Activated naive CD8-positive, alpha-beta T cell treated with anti-CD3 and anti-CD28 coated beads, Interleukin-2, amount 50 U/mL, for 16 hours (primary cell): ENCODE data around the gene TTC34.

ENCODE experiments used
- DNase-seq: peaks from one replicate; pipeline ENCODE4 v3.0.0-alpha.2; 2020; ENCODE audit warnings: low read depth, low spot score

The TTC34 gene

GRCh38 chr1:2605509-2606395 is 195.7 kb downstream of the TTC34 start:
- no peak for DNase-seq

- no peak for DNase-seq
These were observed 196.5 kb downstream of the TTC34 start for GRCh38 chr1:2604844-2605508.

DNA sequence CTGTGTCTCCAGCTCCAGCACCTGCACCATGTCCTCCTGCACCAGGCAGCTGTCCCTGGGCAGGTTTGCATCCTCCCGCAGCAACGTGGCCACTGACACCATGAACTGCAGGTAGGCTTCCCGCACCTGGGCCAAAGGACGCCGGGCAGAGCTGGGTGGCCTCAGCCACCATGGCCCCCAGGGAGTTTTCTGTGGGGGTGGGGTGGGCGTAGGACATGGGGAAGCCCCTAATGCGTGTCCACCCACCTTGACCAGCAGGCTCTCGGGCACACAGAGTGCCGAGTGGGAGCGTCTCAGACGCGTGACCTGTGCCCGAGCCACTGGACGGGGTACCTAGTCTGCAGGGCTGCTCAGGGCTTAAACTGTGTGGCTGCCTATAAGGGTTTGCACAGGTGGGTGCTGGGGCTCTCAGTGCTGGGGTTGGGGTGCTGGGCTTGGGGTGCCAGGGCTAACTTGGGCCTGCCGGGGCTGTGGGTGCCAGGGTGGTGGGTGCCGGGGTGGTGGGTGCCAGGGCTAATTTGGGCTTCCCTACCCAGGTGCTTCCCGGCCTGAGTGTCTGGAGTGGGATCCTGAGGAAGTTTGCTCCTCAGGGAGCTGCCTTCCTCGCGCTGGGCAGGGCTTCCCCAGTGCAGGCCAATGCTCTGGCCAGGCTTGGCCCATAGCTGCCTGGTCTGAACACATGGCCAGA is 197.2 kb downstream of the TTC34 start:
- DNase-seq, result no peak

GRCh38 chr1:2603521-2604155 is 197.9 kb downstream of the TTC34 start:
- DNase-seq, result no peak

- DNase-seq, result no peak
These were observed 198.5 kb downstream of the TTC34 start for GRCh38 chr1:2602866-2603520.

DNA sequence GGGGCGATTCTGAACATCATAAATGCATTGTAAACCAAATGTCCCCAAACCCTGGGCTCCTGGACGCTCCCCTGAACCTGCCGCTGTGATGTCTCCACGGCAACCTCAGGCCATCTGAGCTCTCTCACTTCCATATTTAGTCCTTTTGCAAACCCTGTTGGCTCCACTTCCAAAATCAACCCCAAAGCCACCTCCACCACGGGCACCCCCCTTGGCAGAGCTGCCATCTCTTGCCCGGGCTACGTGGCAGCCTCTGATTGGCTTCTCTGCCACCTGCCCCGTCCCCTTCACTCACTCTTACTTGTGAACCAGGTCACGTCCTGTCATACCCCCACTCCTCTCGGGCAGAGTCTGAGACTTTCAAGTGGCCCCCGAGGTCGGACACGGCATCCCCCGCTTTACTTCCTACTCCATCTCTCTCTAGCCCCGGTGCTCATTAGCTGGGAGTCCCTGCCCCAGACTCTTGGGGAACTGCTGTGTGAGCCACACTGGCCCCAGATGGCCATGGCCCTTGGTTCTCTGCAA is 199.1 kb downstream of the TTC34 start:
- no peak for DNase-seq

- no peak for DNase-seq
These were observed 199.7 kb downstream of the TTC34 start for GRCh38 chr1:2601721-2602303.

DNA sequence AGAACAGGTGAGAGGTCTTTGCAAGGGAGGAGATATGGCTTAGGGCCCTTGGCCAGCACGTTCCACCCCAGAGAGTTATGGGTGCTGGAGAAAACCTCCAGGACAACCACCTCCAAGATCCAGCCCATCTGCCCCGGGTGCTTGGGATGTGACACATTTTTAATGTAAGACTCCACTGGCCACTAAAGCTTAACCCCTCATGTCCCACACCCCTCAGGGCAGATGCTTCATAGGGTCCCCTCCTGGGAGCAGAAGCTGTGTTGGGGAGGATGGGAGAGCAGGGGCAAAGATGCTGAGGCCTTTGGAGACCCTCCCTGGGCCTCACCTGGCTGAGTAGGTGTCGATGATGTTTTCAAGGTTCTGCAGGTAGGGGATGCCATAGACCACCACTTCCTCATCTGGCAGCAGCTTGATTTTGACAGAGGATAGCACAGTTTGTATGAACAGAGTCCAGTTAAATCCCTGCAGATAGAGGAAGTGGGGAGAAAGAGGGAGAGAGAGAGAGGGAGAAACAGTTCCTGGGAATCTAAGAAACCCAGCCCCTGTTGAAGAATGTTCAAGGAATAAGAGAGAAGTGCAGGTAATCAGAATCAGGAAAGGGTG is 203.1 kb downstream of the TTC34 start:
- DNase-seq, result no peak

DNA sequence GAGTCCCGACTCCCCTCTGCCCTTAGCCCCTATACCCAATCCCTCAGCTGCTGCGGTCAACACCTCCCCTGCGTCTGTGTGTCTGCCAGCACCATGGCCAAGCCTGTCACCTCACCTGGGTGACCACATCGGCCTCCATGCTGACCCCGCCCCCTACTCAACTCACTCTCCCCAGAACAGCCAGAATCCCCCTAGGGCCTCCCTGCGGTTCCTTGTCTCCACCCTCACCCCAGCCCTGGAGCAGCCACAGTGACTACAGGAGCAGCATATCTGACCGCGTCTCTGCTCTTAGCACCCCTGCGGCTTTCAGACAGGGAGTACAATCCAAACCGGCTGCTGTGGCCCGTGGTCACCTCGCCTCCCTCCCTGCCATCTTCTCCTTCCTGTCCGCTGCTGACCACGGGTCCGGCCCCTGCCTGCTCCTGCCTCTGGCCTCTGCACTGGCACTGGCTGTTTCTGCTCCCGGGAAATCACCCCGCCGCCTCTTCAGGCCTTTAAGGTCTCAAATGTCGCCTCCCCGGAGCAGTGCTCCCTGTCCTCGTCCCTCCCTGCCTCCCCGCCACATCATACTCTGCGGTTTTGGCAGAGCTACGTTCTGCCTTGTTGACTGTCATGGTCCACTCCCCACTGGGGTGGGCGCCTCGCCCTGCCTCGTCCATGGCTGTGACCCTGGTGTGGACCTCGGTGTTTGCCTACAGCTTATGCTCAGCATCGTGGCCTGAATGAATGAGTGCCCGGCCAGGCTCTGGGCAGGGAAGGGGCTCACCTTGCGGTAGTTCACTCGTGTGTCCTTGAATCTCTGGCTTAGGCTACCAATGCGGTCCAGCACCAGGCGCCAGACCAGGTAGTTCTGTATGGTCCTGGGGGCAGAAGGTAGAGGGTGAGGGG is 203.8 kb downstream of the TTC34 start:
- DNase-seq, result no peak

DNA sequence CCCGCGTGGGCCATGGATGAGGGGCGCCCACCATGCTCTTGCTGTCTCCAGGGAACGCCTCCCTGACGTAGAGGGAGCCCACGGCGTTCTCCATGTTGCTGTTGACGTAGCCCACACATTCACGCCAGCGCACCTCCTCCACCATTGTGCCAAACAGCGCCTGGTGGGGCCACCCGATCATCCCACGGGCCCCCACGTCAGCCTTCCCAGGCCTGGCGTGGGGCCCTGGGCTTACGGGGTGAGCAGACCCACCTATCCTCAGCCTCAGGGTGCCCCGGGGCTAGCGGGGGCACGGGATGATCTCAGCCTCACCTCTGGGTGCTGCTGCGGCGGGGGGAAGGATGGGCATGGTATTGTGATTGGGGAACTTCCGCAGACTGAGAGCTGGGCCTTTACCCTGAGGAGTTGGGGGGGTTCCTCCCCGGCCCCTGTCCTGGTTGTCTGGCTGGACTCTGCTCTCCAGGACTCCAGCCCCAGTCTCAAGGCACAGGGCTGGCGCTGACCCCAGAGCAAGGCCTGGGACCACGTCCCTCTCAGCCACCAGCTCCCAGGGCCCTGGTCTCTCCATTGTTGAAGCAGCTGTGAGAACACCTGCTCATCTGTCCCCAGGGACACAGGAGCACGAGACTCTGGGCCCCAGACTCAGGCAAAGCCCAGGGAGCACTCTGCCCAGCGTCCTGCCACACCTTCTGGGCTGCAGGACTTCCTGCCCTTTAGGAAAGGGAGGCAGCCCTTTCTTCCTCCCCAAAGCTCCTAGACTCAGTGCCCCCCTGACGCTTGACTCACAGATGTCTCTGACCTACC is 204.8 kb downstream of the TTC34 start:
- DNase-seq, result no peak

- no peak for DNase-seq
These were observed 205.5 kb downstream of the TTC34 start for GRCh38 chr1:2595812-2596529.

- no peak for DNase-seq
These were observed 206.2 kb downstream of the TTC34 start for GRCh38 chr1:2595261-2595811.

DNA sequence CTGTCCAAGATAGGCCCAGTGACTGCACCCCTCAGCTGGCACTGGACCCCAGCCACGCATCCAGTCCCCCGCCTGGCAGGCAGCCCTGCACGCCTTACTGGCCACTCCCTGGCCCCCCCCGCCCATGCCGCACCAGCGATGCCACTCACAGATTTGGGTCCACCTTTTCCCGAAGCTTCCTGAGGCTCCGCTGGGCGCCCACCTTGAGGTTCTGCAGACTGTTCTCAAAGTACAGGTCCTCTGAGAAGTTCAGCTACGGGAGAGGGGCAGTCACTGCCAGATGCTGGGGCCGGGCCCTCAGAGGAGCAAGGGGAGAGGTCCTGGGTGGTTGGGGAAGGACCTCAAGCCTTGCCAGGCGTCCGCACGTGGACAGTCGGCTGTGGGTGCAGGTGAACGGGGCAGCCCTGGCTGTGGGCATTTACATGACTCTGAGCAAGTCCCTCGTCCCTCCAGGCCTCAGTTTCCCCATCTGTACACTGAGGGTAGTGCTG is 206.8 kb downstream of the TTC34 start:
- no peak for DNase-seq

DNA sequence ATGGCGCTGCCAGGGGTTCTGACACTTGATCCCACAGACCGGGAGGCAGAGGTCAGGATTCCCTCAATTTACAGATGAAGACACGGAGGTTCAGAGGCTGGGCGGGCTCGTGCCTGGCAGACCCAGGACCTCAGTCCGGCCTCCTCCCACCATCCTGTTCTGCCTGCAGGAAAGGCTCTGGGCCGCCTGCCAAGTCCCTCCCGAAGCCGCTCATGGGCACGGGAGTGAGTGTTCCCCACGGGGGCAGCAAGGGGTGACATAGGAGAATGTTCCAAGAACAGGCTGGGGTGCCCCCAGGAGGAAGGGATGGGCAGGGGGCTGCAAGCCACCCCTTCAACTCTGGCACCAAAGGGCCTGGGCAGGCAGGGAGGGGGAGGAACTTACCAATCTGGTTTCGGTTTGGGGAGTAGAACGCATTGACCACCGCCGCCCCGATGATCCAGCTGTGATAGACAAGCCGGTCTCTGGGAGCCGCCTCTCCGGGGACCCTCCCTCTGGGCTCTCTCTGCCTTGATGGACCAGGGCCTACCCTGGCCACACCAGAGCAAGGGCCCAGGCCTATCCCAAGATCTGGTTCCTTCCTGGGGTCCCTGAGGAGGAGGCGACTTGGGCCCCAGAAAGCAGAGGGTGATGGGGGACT is 207.4 kb downstream of the TTC34 start:
- DNase-seq, result no peak

DNA sequence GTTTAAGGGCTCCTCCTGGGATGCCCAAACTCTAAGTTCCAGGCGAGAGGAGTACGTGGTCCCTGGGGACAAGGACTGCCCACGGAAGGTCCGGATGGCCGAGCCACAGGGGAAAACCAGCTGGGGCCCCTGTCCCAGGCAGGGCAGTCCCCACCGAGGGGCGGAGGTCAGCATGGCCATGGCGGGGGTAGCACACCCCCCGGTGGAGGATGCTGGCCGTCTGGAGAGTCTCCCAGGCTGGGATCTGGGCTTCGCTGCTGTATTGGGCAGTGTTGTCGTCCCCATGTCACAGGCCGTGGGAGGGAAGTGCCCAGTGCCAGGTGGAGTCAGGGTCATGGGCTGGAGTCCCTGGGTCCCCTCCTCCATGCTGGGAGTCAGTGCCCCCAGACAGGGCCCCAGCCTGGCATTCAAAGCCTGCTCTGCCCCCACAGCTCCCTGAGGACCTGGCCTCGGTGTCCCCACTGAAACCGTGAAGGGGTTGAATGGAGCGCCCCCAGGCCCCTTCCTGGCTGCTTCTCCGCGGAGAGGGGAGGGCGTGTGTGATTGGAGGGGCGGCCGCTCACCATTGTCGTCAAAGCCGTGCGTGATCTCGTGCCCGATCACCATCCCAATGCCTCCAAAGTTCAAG is 208.1 kb downstream of the TTC34 start:
- no peak for DNase-seq

DNA sequence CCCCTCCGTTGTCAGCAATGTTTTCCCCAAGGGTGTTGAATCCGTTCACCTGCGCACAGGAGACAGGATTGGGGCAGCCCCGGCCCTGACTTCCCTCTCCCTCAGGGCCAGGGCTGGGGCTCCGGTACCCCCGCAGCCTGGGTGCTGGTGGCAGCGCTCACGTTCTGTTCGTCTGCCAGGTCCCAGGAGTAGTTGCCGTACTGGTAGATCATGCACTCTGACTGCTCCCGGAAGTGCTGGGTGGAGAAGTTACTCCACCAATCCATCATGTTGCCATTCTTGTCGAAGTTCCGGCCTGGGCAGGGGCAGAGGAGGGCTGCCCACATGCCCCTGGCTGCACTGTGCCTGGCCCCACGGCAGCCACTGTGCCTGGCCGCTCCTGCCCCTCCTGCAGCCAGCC is 208.8 kb downstream of the TTC34 start:
- no peak for DNase-seq
